ENCODE data around the gene GRXCR2.
A peak's percentile ranks its signal among the peaks of the same experiment; 100 is the strongest.
"Not testable (repeated sequence)": the region's sequence is repeated elsewhere in the genome, so short reads cannot be mapped to it uniquely, and the experiment has no call there.

Gene GRXCR2

DNA sequence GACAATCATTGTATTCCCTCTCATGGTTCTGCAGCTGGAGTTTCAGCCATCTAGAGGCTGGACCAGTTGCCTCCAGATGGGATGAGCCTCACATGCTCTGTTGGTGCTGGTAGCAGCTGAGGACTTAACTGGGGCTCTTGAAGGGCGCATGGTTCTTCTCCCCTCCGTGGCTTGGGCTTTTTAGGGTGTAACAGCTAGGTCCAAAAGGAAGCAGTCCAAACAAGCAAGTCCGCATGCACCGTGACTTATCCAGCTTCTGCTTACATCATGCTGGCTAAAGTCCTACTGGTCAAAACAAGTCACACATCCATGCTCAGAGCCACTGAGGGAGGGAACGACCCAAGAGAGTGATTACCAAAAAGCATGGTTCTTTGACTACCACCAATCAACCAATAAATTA, 31.9 kb upstream of the GRXCR2 start:
- H3K27ac ChIP-seq, result no peak overlapping the region
- TF ChIP-seq, protein P1, sequence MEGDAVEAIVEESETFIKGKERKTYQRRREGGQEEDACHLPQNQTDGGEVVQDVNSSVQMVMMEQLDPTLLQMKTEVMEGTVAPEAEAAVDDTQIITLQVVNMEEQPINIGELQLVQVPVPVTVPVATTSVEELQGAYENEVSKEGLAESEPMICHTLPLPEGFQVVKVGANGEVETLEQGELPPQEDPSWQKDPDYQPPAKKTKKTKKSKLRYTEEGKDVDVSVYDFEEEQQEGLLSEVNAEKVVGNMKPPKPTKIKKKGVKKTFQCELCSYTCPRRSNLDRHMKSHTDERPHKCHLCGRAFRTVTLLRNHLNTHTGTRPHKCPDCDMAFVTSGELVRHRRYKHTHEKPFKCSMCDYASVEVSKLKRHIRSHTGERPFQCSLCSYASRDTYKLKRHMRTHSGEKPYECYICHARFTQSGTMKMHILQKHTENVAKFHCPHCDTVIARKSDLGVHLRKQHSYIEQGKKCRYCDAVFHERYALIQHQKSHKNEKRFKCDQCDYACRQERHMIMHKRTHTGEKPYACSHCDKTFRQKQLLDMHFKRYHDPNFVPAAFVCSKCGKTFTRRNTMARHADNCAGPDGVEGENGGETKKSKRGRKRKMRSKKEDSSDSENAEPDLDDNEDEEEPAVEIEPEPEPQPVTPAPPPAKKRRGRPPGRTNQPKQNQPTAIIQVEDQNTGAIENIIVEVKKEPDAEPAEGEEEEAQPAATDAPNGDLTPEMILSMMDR (conservative IDR thresholded peaks at IDR 0.05), result no peak

DNA sequence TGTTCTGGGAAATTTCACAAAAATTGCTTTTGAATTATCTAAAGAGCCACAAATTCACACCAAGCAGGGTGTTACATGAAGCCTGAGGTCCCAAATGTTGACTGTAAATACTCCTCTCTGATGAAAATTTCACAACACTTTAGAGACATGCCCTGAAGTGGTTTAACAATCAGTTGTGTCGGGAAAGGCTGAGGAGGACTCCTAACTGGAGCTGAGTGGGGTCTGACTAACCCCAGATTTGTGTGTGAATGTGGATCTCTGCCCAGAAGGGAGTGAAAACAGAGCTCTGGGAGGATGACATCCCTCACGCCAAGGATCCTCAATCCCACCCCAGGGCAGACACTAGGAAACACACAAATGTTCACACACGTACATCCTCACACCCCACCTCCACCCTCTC, 31.1 kb upstream of the GRXCR2 start:
- TF ChIP-seq, protein P1 (conservative IDR thresholded peaks at IDR 0.05), result no peak
- H3K27ac ChIP-seq, result no peak overlapping the region

DNA sequence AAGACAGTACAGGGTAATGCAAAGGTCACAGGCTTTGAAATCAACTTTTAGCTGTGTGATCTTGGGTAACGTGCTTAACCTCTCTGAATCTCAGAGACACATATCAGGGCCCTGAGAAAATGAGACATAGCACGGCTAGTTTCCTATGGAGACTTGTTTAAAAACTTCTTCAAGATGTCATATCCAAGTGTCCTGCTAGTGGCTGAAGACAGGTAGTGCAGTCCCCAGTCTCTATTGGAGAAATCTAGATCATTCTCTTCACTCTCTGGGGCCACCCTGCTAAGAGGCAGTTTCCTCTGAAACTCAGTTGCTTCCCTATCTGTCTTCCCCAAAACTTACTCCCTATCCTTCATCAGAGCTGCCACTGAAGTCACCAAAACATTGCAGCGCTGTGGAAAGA, 30.3 kb upstream of the GRXCR2 start:
- TF ChIP-seq, protein P1 (conservative IDR thresholded peaks at IDR 0.05), result no peak
- H3K27ac ChIP-seq, result no peak overlapping the region

DNA sequence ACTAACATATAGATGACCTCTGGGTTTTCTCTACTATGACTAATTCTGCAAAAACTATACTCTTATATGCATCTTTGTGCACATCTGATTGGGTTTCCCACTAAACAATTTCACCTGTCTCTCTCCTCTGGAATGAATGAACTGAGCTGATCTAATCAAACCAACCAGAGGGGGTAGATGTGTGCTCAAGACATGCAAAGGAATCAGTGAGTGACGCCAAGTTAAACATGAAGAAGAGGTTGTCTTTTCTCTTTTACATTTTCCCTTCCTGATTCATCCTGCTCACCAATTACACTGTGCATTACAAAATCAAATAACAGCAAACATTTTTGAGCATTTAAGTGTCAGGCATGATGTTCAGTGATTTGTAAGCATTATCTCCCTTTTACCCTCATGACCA, 29.6 kb upstream of the GRXCR2 start:
- H3K27ac ChIP-seq, result no peak overlapping the region
- TF ChIP-seq, protein P1 (conservative IDR thresholded peaks at IDR 0.05), result no peak

DNA sequence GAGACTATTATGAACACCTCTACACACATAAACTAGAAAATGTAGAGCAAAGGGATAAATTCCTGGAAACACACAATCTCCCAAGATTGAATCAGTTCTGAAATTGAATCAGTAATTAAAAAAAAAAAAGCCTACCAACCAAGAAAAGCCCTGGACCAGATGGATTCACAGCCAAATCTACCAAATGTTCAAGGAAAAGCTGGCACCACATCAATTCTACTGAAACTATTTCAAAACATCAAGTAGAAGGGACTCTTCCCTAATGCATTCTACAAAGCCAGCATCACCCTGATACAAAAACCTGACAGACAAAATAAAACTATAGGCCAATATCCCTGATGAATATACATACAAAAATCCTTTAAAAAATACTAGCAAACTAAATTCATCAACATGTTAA, 25.4 kb upstream of the GRXCR2 start:
- TF ChIP-seq, protein P1 (conservative IDR thresholded peaks at IDR 0.05), result no peak
- no peak overlapping the region for H3K27ac ChIP-seq

DNA sequence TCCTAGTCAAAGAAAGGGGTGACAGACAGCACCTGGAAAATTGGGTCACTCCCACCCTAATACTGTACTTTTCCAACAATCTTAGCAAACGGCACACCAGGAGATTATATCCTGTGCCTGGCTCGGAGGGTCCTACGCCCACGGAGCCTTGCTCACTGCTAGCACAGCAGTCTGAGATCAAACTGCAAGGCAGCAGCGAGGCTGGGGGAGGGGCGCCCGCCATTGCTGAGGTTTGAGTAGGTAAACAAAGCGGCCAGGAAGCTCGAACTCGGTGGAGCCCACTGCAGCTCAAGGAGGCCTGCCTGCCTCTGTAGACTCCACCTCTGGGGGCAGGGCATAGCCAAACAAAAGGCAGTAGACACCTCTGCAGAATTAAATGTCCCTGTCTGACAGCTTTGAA, 18.6 kb upstream of the GRXCR2 start:
- H3K27ac ChIP-seq, result not testable (repeated sequence)

DNA sequence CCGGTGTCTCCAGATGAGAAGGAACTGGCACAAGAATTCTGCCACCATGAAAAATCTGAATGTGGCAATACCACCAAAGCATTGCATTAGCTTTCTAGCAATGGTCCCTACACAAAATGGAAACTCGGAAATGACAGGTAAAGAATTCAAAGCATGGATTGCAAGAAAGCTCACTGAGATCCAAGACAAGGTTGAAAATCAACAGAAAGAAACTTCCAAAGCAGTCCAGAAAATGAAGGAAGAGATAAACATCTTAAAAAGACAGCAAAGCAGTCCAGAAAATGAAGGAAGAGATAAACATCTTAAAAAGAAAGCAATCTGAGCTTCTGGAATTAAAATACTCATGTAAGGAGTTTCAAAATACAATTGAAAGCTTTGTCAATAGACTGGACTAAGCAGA, 16.8 kb upstream of the GRXCR2 start:
- TF ChIP-seq, protein P1 (conservative IDR thresholded peaks at IDR 0.05), result no peak
- H3K27ac ChIP-seq, result no peak overlapping the region

DNA sequence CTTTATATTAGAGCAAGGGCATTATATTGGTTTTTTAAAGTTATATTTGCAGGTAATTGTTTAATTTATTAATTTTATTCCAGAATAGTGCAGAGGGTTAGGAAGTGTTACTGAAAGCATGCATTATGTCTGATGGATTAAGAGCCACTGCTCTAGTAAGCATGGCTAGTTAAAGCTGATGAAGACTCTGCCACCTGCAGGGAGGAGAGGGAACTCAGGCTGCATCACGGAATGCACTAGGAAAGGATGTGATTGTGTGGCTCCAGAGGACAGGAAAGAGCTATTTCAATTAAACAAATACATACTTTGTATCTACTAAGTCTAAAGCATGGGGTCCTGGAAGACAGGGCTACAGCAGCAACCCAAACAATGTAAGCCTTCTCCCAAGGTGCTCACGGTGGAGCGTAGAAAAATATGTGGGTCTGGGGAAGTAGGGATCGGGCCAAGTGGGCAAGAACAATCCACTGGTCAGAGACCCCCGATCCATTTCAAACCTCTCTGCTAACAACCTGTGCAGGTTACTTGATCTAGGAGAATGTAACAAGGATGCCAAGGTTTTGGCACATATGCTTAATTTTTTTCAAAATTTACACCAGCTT, 15.3 kb upstream of the GRXCR2 start:
- TF ChIP-seq, protein P1 (conservative IDR thresholded peaks at IDR 0.05), result peak; percentile 83
- no peak overlapping the region for H3K27ac ChIP-seq
